ENCODE data around the gene POLN.

DNA sequence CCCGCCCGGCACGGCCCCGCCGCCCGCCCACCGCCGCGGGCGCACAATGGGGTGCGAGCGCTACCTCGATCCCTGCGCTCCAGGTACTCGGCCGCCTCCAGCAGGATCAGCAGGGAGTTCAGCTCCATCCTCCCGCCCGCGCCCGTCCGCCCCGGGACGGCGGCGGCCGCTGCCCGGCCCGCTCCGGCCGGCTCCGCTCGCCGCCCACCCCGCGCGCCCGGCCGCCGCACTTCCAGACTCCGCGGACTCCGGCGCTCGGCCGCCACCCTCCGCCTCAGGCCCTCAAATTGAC lies 19.9 kb upstream of the POLN start, which contains the start of gene MXD4:
- TF ChIP-seq USF2 (IDR thresholded peaks at IDR 0.05) (no peak), PBX3 (IDR thresholded peaks at IDR 0.05) (no peak), CBX8 (IDR thresholded peaks at IDR 0.05) (no peak)
- TF ChIP-seq, protein P1, sequence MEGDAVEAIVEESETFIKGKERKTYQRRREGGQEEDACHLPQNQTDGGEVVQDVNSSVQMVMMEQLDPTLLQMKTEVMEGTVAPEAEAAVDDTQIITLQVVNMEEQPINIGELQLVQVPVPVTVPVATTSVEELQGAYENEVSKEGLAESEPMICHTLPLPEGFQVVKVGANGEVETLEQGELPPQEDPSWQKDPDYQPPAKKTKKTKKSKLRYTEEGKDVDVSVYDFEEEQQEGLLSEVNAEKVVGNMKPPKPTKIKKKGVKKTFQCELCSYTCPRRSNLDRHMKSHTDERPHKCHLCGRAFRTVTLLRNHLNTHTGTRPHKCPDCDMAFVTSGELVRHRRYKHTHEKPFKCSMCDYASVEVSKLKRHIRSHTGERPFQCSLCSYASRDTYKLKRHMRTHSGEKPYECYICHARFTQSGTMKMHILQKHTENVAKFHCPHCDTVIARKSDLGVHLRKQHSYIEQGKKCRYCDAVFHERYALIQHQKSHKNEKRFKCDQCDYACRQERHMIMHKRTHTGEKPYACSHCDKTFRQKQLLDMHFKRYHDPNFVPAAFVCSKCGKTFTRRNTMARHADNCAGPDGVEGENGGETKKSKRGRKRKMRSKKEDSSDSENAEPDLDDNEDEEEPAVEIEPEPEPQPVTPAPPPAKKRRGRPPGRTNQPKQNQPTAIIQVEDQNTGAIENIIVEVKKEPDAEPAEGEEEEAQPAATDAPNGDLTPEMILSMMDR (IDR thresholded peaks at IDR 0.05): no peak
- TF ChIP-seq, protein P2, sequence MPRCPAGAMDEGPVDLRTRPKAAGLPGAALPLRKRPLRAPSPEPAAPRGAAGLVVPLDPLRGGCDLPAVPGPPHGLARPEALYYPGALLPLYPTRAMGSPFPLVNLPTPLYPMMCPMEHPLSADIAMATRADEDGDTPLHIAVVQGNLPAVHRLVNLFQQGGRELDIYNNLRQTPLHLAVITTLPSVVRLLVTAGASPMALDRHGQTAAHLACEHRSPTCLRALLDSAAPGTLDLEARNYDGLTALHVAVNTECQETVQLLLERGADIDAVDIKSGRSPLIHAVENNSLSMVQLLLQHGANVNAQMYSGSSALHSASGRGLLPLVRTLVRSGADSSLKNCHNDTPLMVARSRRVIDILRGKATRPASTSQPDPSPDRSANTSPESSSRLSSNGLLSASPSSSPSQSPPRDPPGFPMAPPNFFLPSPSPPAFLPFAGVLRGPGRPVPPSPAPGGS (IDR thresholded peaks at IDR 0.05): no peak
